HG03558 (cell line): Measurements from ENCODE around the gene AQP2.
"Not testable (repeated sequence)": the region's sequence is repeated elsewhere in the genome, so short reads cannot be mapped to it uniquely, and the experiment has no call there.

Source experiments
- ATAC-seq: cut with Tn5 transposase; IDR thresholded peaks from one replicate; pipeline ENCODE4 v1.9.1; 2021; ENCODE audit warnings: moderate number of reproducible peaks; ENCODE audit not compliant: unreplicated experiment; ENCODE audit errors: extremely low read depth

The AQP2 gene

DNA sequence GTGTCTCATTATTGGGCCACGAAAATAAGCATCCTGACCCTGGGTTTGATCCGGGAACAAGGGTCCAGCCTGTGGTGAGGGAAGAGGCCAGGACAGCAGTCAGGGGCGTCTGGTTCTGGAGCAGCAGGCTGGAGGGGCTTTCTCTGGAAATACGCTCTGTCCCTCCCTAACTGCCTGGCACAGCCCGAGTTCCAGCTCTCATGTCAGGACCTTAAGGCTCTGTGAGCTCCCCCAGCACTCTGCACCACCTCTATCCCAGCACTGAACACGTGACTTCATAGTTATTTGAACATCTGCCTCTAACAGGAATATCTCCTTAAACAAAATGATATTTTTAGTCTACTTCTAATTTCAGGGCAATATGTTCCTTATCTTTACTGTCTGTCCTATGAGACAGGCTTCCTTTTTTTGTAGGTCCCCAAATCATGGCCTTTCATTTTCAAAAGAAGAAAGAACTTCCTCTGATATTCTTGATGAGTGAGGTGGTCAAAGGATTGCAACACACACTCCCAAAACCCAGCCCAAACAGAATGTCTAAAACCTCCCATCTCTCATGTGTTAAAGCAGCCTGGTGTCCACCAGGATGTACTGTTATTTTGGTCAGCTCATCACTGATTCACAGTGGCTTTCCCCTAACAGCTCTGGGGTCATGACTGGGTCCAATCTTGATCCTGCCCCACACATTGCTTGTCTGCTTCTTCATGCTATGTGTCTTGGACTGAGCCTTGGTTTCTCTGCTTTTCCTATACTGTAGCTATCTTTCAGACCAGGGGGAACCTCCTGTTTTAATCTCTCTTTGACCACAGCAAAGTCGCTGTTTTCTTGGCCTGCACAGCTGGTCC is 31.9 kb downstream of the AQP2 start:
- no peak for ATAC-seq

DNA sequence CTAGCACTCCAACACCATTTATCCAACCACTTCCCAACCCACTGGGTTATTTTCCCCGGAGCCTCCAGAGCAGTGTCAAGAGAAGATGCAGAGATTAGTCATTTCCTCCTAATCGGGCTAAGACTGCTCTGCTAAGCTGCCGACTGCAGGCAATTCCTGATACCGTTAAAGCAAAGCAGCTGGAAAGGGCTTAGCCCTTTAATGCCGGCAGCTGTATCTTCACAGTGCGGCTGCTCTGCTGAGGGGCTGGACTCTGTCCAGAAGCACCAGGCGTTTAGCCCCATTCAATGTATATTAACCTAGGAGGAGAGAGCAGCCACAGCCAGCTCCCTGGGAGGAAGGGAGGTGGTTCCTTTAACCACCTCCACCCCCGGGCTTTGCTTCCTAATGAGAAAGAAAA is 33.4 kb downstream of the AQP2 start:
- ATAC-seq: no peak

DNA sequence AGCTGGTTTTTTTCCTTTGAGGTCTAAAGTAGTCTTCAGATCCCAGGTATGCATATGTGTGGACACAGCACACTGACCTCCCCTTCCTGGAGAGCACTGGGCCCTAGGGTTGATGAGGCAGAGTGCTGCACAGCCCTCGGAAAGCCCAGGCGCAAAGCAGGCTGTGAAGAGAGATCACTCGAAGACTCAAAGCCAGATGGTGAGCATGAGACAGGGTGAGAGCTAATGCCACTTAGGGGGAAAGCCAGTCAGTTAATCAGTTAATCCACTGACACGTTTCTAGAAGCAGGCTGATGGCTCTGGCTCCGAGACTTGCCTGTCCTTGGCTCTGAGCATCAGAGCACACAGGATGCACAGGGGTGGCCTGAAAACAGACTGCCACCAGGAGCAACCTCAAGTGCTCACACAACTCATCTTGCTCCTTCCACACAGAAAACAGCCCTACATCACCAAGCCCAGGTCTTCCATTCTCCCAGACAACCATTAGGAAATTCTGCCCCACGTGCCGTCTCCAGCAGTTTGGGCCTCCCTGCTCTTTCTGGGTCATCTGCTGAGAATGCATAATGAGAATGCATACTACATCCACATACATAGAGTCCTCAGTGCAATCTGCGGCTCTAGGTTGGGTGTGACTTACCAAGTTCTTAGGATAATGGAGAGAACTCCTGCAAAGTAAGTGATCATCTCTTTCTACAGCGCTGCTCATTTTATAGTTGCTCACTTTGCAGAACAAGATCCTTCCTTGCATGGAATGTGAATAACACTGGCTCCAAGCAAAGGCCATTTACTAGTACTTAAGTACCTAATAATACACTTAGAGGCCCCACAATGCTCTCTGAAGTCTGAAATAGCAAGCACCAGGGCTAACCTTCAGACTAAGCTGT is 34.2 kb downstream of the AQP2 start:
- no peak for ATAC-seq

DNA sequence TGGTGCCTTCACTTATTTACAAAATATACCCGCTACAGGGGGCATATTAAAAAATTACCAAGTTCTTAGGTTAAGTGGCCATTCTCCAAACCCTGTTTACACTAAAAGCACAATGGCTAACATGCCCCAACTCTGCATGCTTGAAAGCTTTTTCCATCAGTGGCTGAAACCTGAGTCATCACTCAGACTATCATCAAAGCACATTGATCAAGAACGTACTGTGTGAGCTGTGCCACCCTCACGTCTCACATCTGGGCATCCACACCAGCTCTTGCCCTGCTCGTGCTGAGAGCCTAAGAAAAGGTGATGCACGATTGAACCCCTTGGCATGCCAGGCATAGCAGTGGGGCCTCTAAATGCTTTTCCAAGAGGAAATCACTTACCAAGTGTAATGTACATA is 35.4 kb downstream of the AQP2 start:
- no peak for ATAC-seq

DNA sequence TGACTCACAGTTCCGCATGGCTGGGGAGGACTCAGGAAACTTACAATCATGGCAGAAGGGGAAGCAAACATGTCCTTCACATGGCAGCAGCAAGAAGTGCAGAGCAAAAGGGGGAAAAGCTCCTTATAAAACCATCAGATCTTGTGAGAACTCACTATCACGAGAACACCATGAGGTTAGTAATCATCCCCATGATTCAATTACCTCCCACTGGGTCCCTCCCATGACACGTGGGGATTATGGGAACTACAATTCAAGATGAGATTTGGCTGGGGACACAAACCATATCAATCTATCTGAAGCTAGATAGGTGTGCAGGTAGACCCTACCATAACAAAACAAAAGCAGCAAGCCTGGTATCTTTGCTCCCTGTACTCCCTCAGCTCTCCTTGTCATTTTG is 35.9 kb downstream of the AQP2 start:
- not testable (repeated sequence) for ATAC-seq

DNA sequence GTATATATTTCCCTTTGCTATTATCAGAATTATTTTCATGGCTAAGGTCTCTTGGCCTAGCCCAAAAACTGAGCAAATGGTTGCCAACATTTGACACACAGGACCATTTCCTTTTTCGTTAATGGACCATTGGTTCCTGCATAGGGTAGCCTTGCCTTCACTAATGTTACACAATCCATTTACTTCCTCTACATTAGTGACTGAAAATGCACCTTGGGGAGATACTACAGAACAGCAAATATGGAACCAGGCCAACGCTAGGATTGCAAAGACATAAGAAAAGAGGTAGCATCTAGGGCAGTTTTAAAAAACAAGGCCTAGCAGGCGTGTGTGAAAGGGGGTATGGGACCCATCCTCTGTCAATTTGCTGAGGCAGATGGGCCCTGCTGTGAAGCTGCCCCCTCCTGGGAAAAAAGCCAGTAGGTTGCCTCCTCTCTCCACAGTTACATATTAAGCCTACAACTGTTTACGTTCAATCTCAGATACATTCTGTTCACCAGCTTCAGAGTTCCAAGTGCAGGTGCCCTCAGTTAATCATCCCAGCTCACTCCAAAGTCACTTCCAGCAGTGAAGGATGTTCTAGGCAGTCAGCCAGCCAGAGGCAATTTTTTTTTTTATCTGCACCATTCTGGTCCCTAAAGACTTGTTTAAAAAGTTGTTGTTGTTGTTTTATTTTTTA is 37.2 kb downstream of the AQP2 start:
- ATAC-seq: no peak

DNA sequence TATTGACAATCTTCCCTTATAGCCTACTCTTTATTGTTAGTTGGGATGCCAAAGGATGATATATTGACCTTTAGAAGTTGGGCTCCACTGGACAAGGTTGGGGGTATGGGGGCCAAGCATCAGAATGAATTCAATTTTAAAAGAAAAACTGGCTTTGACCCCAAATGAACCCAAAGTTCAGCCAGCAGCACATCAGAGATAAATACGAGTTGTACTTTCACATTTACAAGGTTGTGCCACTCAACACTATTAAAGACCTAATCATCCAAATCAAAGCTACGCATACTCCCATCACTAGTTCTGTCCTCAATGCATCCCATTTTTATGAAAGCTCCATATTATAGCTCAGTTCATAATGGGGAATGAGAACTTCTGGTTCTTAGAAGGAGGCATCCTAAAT is 38.9 kb downstream of the AQP2 start:
- not testable (repeated sequence) for ATAC-seq

DNA sequence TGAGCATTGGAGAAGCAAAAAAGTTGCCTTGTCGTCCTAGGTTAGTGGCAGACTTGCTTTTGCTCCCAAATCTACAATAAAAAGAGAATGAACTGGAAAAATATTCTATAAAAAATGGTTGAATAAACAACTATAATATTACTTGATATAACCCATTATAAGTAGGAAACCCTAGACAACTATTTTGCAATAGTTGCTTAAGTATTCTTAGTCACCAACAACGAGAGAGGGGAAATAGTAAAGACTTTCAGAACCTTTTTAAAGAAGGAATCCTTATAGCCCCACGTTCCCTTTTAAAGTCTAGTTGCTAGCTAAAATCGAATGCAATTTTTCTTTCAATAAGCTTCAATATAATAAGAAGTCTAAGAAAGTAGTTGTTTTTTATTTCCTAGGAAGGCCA is 39.7 kb downstream of the AQP2 start:
- ATAC-seq: no peak

DNA sequence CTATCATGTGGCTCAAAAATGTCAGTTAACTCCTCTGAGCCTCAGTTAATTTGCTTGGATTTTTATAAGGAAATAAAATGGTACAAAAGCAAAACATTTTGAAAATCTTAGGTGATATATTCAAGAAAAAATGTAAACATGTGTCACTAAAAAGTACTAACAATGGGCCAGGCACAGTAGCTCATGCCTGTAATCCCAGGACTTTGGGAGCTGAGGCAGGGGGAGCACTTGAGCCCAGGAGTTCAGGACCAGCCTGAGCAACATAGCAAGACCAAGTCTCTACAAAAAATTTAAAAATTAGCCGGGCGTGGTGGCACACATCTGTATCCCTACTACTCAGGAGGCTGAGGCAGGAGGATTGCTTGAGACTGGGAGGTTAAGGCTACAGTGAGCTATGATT is 47.9 kb downstream of the AQP2 start:
- ATAC-seq: no peak

DNA sequence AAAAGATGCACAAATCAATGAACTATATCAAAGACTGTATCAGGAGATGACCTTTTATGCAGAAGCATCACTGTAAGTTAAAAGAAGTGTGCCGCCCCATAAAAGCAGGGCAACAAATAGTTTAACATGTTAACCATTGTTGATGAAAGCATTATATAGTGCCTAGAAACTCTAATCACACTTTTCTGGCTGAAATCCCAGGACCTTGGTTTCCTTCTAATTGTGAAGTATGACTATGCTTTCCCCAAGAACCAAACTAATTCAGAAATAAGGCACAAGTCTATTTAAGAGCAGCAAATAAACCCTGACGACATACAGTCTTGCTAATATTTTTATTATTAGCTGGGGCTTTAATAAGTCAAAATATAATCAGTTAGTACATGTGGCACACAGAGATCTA is 53.1 kb downstream of the AQP2 start:
- ATAC-seq: no peak

DNA sequence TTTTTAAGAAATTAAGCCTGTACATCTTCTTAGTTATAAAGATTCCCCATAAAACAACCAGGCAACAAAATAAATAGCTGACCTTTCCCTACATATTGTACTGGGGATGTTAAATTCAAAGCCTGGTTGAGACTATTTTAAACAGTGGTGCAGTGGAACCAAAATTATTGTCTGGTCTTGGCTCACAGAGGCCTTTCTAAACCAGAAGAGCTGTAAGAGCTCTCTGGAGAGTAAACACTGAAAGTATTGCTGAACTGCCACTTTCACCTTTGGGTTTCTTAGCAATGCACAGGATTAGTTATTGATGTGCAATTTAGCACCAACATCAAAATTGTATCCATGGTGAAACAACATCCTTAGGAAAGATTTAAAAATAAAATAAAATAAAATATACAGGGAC is 54.2 kb downstream of the AQP2 start:
- ATAC-seq: no peak

DNA sequence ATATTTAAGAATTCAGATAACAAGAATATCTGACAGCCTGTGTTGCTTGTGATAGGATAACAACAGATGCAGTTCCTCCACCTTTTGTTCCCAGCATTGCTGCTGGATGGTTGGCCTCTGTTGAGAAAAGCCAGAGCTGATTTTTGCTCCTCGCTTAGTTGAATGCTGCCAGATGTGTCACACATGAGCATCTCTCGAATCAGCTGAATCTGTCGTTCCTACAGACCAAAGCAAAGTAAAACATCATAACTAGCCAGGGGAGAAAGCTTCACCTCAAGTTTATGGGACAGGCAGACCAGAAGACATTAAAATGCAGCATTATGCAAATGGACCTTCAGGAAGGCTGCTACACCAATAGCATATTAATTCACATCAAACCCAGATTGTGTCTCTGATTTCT is 54.6 kb downstream of the AQP2 start:
- no peak for ATAC-seq

DNA sequence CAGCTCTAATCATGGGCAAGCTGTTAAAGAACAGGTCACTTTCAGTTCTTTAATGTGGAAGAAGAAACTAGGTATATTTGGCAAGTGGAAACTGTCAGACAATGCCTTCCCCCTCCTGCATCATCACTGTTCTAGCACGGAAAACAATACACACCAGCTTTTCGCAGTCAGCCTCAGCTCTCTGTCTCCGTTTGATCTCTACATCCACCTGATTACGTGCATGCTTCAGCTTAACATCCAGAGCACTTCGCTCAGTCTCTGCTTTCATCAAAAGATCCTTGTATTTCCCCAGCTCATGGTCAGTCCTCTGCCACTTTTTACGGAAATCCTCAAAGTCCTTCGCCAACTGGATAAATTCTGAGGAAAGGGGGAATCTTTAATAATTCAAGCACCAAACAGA is 55.7 kb downstream of the AQP2 start:
- ATAC-seq: no peak

DNA sequence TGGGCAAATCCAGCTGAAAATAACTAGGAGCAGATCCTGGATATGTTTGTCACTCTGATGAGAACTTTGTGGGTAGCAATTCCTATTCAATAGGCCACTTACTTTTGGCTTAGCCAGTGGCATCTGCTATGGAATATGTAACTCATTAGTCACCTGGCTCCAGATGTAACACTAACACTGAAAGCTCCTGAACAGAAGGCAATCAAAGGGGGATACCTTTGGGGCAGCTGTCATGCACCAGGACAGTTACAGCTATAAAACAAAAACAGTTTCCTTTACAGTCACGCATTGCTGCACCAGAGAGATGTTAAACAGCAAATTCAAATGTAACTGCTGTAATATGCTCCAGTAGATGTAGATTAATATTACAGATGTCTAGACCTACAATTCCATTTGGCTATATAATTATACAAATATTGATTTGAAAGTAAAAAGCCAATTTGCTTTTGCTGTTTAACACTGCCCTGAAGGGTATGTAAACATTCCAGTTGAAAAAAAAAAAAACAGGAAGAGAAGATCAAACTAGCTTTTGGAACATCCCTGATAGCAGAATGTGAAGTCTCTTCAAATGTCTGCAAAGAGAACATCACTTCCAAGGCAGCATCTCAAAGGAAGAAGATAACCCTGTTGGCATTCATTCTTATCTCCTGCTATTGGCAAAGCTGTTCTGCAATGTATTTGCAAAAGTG is 56.4 kb downstream of the AQP2 start:
- no peak for ATAC-seq
